NB4 (cell line): Measurements from ENCODE around the gene SMOC2.

ENCODE experiments used
- DNase-seq: peaks from one replicate; pipeline ENCODE4 v3.0.0; 2010; ENCODE audit warnings: low read depth
- H3K4me3 ChIP-seq: one replicate; pipeline ENCODE4 v1.5.1; 2011; ENCODE audit warnings: mild to moderate bottlenecking, low read depth, low read length, moderate library complexity
- MAX ChIP-seq: IDR thresholded peaks from 2 replicates; pipeline ENCODE4 v1.6.1; 2011; ENCODE audit warnings: low read depth, low read length
- MYC ChIP-seq: IDR thresholded peaks from 2 replicates; pipeline ENCODE4 v1.6.1; 2011; ENCODE audit warnings: low read depth, low read length
- POLR2A ChIP-seq: IDR thresholded peaks from 2 replicates; pipeline ENCODE4 v1.6.1; 2011; ENCODE audit warnings: mild to moderate bottlenecking; ENCODE audit not compliant: insufficient read length; ENCODE audit errors: extremely low read depth
- TF ChIP-seq, protein P1 (sequence below): IDR thresholded peaks from one replicate; pipeline ENCODE4 v1.5.1; 2012; ENCODE audit warnings: low read depth, low read length

Gene SMOC2

DNA sequence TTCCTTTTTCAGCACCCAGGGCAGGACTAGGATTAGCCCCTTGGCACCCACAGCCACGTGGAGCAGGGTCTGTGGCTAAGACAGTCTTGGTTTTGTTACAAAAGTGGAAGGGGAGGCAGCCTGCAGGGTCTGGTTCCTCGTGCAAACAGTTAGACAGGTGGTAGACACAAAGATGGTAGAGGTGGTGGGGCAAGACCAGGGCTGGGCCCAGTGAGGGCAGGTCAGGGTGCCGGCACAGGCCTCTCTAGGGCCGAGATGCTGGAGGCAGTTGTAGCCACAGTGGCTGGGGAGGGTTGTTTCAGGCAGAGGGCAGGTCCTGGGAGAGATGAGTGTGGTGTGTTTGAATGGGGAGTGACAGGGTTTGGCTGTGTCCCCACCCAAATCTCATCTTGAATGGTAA is 161.6 kb downstream of the SMOC2 start:
- no peak for TF ChIP-seq MAX
- TF ChIP-seq, protein P1, sequence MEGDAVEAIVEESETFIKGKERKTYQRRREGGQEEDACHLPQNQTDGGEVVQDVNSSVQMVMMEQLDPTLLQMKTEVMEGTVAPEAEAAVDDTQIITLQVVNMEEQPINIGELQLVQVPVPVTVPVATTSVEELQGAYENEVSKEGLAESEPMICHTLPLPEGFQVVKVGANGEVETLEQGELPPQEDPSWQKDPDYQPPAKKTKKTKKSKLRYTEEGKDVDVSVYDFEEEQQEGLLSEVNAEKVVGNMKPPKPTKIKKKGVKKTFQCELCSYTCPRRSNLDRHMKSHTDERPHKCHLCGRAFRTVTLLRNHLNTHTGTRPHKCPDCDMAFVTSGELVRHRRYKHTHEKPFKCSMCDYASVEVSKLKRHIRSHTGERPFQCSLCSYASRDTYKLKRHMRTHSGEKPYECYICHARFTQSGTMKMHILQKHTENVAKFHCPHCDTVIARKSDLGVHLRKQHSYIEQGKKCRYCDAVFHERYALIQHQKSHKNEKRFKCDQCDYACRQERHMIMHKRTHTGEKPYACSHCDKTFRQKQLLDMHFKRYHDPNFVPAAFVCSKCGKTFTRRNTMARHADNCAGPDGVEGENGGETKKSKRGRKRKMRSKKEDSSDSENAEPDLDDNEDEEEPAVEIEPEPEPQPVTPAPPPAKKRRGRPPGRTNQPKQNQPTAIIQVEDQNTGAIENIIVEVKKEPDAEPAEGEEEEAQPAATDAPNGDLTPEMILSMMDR, result no peak
- no peak for DNase-seq
- H3K4me3 ChIP-seq, result no peak overlapping the region

- H3K4me3 ChIP-seq, result no peak overlapping the region
- DNase-seq, result no peak
- TF ChIP-seq MAX, result no peak
- TF ChIP-seq POLR2A, result no peak
- TF ChIP-seq MYC, result no peak
- TF ChIP-seq, protein P1, result no peak
Measured at GRCh38 chr6:168603234-168603633, 162.2 kb downstream of the SMOC2 start.

GRCh38 chr6:168605964-168606363 is 165.0 kb downstream of the SMOC2 start:
- TF ChIP-seq MAX (no peak), POLR2A (no peak)
- TF ChIP-seq, protein P1, result no peak
- no peak for DNase-seq

DNA sequence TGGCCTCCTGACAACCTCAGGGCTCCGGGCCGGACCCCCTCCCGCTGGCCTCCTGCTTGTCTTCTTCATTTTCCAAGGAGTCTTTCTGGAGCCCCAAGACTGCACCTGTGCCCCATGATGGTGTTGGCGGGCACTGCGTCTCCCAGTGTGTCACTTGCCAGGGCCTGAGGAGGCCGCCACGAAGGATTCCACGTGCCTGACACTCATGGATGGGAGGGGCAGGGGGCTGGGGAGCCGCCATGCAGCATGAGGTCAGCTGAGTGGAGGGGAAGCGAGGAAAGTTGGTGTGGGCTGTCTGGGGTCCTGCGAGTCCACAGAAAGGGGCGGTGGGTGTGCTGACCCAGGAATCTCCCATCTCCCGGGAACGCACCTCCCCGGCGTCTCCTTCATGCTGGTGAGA is 165.7 kb downstream of the SMOC2 start:
- DNase-seq, result no peak
- no peak overlapping the region for H3K4me3 ChIP-seq
- TF ChIP-seq, protein P1, result no peak
- no peak for TF ChIP-seq MAX
- no peak for TF ChIP-seq POLR2A
- no peak for TF ChIP-seq MYC

More at GRCh38 chr6:168605964-168606363, 165.0 kb downstream of the SMOC2 start:
- no peak overlapping the region for H3K4me3 ChIP-seq

DNA sequence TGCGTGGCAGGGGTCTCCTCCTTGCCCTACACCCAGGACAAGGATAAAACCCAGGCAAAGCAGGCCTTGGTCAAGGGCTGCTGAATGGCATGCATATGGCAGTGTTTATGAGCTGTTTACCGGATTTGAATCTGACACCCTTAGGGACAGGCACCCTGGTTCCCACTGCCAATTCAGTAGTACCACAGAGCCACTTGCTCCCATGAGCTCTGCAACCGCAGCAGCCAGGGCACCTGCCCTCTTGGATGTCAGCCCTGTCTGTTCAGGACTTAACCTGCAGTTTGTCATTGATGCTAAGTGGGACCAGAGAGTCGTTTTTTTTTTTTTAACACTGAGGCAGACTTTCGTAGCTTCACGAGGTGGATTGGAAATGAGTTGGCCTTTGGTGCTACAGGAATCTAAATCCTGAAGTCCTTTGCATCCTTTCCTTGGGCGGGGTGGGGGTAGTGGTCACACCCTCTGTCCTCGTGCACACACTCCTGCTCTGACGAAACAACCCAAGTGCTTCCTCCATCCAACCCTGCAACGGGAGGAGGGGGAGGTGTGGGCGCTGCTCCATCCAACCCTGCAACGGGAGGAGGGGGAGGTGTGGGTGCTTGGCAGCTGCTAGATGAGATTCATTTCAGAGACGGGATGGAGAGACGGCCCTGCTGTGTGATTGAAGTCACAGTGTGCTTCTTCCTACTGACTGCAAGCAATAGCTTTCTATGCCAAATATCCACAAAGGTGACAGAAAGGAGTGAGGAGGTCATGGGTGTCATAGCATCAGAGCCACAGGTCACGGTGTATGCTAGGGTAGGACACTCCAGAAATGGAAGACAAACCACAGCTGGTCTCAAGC is 166.5 kb downstream of the SMOC2 start:
- no peak for DNase-seq
- H3K4me3 ChIP-seq, result no peak overlapping the region
- TF ChIP-seq MAX (no peak), POLR2A (no peak), MYC (no peak)
- TF ChIP-seq, protein P1, result no peak
